ENCODE data around the gene SNORC.

The SNORC gene

GRCh38 chr2:232924433-232924832, 54.4 kb downstream of the SNORC start:
- H3K4me1 ChIP-seq (ENCODE audit: control insufficient read depth, low read depth, low read length): no peaks in the 10 kb centered on the region
- no peak overlapping the region for H2BK120ac ChIP-seq (ENCODE audit: low read depth, low read length)
- no peaks in the 10 kb centered on the region for H3K79me2 ChIP-seq (ENCODE audit: control insufficient read depth, insufficient read depth, low read length)
- no peak overlapping the region for H3K9ac ChIP-seq (ENCODE audit: low read length)
- H3K4me3 ChIP-seq (ENCODE audit: low read length): no peak overlapping the region
- no peak overlapping the region for H3K56ac ChIP-seq (ENCODE audit: low read length)
- H4K8ac ChIP-seq (ENCODE audit: low read depth, low read length): no peak overlapping the region
- H2BK15ac ChIP-seq (replicated peaks; ENCODE audit: low read depth): no peak overlapping the region
- H2BK5ac ChIP-seq (ENCODE audit: low read length): no peak overlapping the region
- no peak overlapping the region for H2AK5ac ChIP-seq (ENCODE audit: low read length)
- no peak overlapping the region for H3K23ac ChIP-seq (ENCODE audit: low read length)
- no peak for DNase-seq
- H3K4ac ChIP-seq (ENCODE audit: low read depth, low read length): no peak overlapping the region
- H4K5ac ChIP-seq (ENCODE audit: low read length): no peak overlapping the region
- H3K27ac ChIP-seq (ENCODE audit: low read depth, low read length): no peak overlapping the region
- H3K18ac ChIP-seq (ENCODE audit: low read length): no peak overlapping the region
- H3K27me3 ChIP-seq (ENCODE audit: insufficient read depth, low read length, poor library complexity): peaks cover 28% of the 10 kb centered on the region
- no peaks in the 10 kb centered on the region for H3K79me1 ChIP-seq (ENCODE audit: low read length)
- H3K4me2 ChIP-seq (ENCODE audit: low read length): no peak overlapping the region
- no peaks in the 10 kb centered on the region for H3K36me3 ChIP-seq (ENCODE audit: control insufficient read depth, insufficient read depth, low read length)

DNA sequence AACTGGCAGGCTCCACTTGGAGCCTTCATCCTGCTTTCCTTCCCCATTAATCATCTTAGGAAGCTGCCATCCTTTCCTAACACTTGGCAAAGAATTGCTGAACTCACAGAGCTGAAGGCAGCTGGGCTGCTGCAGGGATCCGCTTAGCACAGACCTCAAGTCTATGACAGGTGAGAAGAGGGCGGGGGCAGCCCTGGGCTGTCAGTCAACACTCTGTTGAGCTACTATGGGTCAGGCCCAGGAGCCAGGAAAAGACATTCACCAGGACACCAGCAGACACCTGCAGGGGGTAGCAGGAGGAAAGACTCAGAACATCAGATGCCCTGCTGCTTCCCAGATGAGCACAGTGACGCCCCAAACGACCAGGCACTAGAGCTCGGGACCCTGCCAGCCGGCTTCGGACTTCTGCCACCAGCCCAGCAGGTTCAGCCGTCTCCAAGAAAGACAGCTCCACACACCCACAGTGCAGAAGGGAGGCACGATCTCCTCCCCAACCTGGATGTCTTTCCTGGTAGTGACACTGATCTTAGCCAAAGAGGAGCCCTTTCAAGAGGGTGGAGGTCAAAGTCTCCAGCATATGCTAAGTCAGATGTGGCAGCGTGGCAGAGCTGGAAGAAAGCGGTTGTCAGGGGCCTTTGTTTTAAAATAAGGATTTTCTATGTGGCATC, 55.2 kb downstream of the SNORC start:
- no peaks in the 10 kb centered on the region for H3K4me1 ChIP-seq (ENCODE audit: control insufficient read depth, low read depth, low read length)
- WGBS (ENCODE audit: extremely low coverage, insufficient coverage, low lambda C conversion rate): no CpG with 5 or more reads among the region's 11 CpGs
- no peak overlapping the region for H2BK120ac ChIP-seq (ENCODE audit: low read depth, low read length)

DNA sequence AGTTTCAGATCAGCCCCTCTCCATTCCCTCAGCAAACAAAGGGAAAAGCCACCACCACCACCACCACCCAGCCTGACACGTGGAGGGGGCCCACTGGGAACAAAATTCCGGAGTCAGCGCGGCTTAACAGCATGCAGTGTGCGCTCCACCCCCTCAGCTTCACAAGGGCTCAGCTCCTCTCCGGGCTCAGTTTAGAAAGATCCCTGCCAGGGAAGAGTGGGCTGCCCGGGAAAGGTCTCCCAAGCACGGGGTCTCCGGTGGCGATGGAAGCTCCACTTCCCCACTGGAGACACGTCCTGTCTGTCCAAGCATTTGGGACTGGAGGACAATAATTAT, 55.7 kb downstream of the SNORC start:
- peaks cover 28% of the 10 kb centered on the region for H3K27me3 ChIP-seq (ENCODE audit: insufficient read depth, low read length, poor library complexity)
- H3K27ac ChIP-seq (ENCODE audit: low read depth, low read length): no peak overlapping the region
- no peaks in the 10 kb centered on the region for H3K36me3 ChIP-seq (ENCODE audit: control insufficient read depth, insufficient read depth, low read length)
- H2BK120ac ChIP-seq (ENCODE audit: low read depth, low read length): no peak overlapping the region
- H3K18ac ChIP-seq (ENCODE audit: low read length): no peak overlapping the region
- no peak overlapping the region for H4K8ac ChIP-seq (ENCODE audit: low read depth, low read length)
- H3K56ac ChIP-seq (ENCODE audit: low read length): no peak overlapping the region
- no peak overlapping the region for H3K23ac ChIP-seq (ENCODE audit: low read length)
- H2BK15ac ChIP-seq (replicated peaks; ENCODE audit: low read depth): no peak overlapping the region
- H3K9ac ChIP-seq (ENCODE audit: low read length): no peak overlapping the region
- no peak overlapping the region for H3K4me2 ChIP-seq (ENCODE audit: low read length)
- H3K79me1 ChIP-seq (ENCODE audit: low read length): no peaks in the 10 kb centered on the region
- H2BK5ac ChIP-seq (ENCODE audit: low read length): no peak overlapping the region
- no peak overlapping the region for H3K4me3 ChIP-seq (ENCODE audit: low read length)
- H2AK5ac ChIP-seq (ENCODE audit: low read length): no peak overlapping the region
- H3K79me2 ChIP-seq (ENCODE audit: control insufficient read depth, insufficient read depth, low read length): no peaks in the 10 kb centered on the region
- H4K5ac ChIP-seq (ENCODE audit: low read length): no peak overlapping the region
- no peaks in the 10 kb centered on the region for H3K4me1 ChIP-seq (ENCODE audit: control insufficient read depth, low read depth, low read length)
- no peak for DNase-seq
- no CpG with 5 or more reads among the region's 11 CpGs for WGBS (ENCODE audit: extremely low coverage, insufficient coverage, low lambda C conversion rate)
- no peak overlapping the region for H3K4ac ChIP-seq (ENCODE audit: low read depth, low read length)

More for the DNA sequence above, 55.2 kb downstream of the SNORC start:
- no peaks in the 10 kb centered on the region for H3K79me1 ChIP-seq (ENCODE audit: low read length)
- H3K4ac ChIP-seq (ENCODE audit: low read depth, low read length): no peak overlapping the region
- no peak overlapping the region for H2BK15ac ChIP-seq (replicated peaks; ENCODE audit: low read depth)
- H4K8ac ChIP-seq (ENCODE audit: low read depth, low read length): no peak overlapping the region
- H3K4me2 ChIP-seq (ENCODE audit: low read length): no peak overlapping the region
- no peak overlapping the region for H3K56ac ChIP-seq (ENCODE audit: low read length)
- no peak overlapping the region for H2BK5ac ChIP-seq (ENCODE audit: low read length)
- H3K18ac ChIP-seq (ENCODE audit: low read length): no peak overlapping the region
- no peak overlapping the region for H3K4me3 ChIP-seq (ENCODE audit: low read length)
- no peak overlapping the region for H3K23ac ChIP-seq (ENCODE audit: low read length)
- no peak overlapping the region for H3K27ac ChIP-seq (ENCODE audit: low read depth, low read length)
- no peak overlapping the region for H3K9ac ChIP-seq (ENCODE audit: low read length)
- no peak overlapping the region for H4K5ac ChIP-seq (ENCODE audit: low read length)
- no peaks in the 10 kb centered on the region for H3K79me2 ChIP-seq (ENCODE audit: control insufficient read depth, insufficient read depth, low read length)
- no peaks in the 10 kb centered on the region for H3K36me3 ChIP-seq (ENCODE audit: control insufficient read depth, insufficient read depth, low read length)
- no peak overlapping the region for H2AK5ac ChIP-seq (ENCODE audit: low read length)
- H3K27me3 ChIP-seq (ENCODE audit: insufficient read depth, low read length, poor library complexity): peaks cover 28% of the 10 kb centered on the region
- peak; percentile 28 for DNase-seq

GRCh38 chr2:232926431-232926939, 56.4 kb downstream of the SNORC start:
- DNase-seq: peak; percentile 31
- Histone ChIP-seq H4K8ac (ENCODE audit: low read depth, low read length) (no peak overlapping the region), H2AK5ac (ENCODE audit: low read length) (no peak overlapping the region), H3K56ac (ENCODE audit: low read length) (no peak overlapping the region), H3K4me3 (ENCODE audit: low read length) (no peak overlapping the region), H4K5ac (ENCODE audit: low read length) (no peak overlapping the region), H3K23ac (ENCODE audit: low read length) (no peak overlapping the region), H2BK5ac (ENCODE audit: low read length) (no peak overlapping the region), H3K4me2 (ENCODE audit: low read length) (peak overlapping the region; percentile 20), H3K9ac (ENCODE audit: low read length) (no peak overlapping the region), H3K27ac (ENCODE audit: low read depth, low read length) (no peak overlapping the region), H3K4me1 (ENCODE audit: control insufficient read depth, low read depth, low read length) (no peaks in the 10 kb centered on the region), H3K79me2 (ENCODE audit: control insufficient read depth, insufficient read depth, low read length) (no peaks in the 10 kb centered on the region), H2BK120ac (ENCODE audit: low read depth, low read length) (no peak overlapping the region), H3K18ac (ENCODE audit: low read length) (no peak overlapping the region), H3K4ac (ENCODE audit: low read depth, low read length) (no peak overlapping the region), H2BK15ac (replicated peaks; ENCODE audit: low read depth) (no peak overlapping the region), H3K27me3 (ENCODE audit: insufficient read depth, low read length, poor library complexity) (peaks cover 28% of the 10 kb centered on the region), H3K79me1 (ENCODE audit: low read length) (no peaks in the 10 kb centered on the region), H3K36me3 (ENCODE audit: control insufficient read depth, insufficient read depth, low read length) (no peaks in the 10 kb centered on the region)
- no CpG with 5 or more reads among the region's 13 CpGs for WGBS (ENCODE audit: extremely low coverage, insufficient coverage, low lambda C conversion rate)

GRCh38 chr2:232927032-232927792, 57.1 kb downstream of the SNORC start:
- DNase-seq: no peak
- H3K27me3 ChIP-seq (ENCODE audit: insufficient read depth, low read length, poor library complexity): peaks cover 28% of the 10 kb centered on the region
- H3K4me3 ChIP-seq (ENCODE audit: low read length): no peak overlapping the region

More at GRCh38 chr2:232927032-232927792, 57.1 kb downstream of the SNORC start:
- Histone ChIP-seq H2AK5ac (ENCODE audit: low read length) (no peak overlapping the region), H3K36me3 (ENCODE audit: control insufficient read depth, insufficient read depth, low read length) (no peaks in the 10 kb centered on the region), H3K9ac (ENCODE audit: low read length) (no peak overlapping the region), H3K79me2 (ENCODE audit: control insufficient read depth, insufficient read depth, low read length) (no peaks in the 10 kb centered on the region), H3K56ac (ENCODE audit: low read length) (no peak overlapping the region), H2BK5ac (ENCODE audit: low read length) (no peak overlapping the region), H4K5ac (ENCODE audit: low read length) (no peak overlapping the region), H2BK15ac (replicated peaks; ENCODE audit: low read depth) (no peak overlapping the region), H3K23ac (ENCODE audit: low read length) (no peak overlapping the region), H4K8ac (ENCODE audit: low read depth, low read length) (no peak overlapping the region), H3K27ac (ENCODE audit: low read depth, low read length) (no peak overlapping the region), H2BK120ac (ENCODE audit: low read depth, low read length) (no peak overlapping the region), H3K18ac (ENCODE audit: low read length) (no peak overlapping the region), H3K4me2 (ENCODE audit: low read length) (no peak overlapping the region), H3K4me1 (ENCODE audit: control insufficient read depth, low read depth, low read length) (no peaks in the 10 kb centered on the region), H3K4ac (ENCODE audit: low read depth, low read length) (no peak overlapping the region), H3K79me1 (ENCODE audit: low read length) (no peaks in the 10 kb centered on the region)
- no CpG with 5 or more reads among the region's 76 CpGs for WGBS (ENCODE audit: extremely low coverage, insufficient coverage, low lambda C conversion rate)

Measured in mesendoderm (in vitro differentiated cells).